A549 (cell line): ENCODE measurements around the gene ACER3. TPM values are rescaled to one million over a fixed set of nuclear protein-coding genes. Genes with fewer than 3 reads are reported as not detected.

ENCODE experiments used
- ATAC-seq, 2 experiments: fragments of 200-7000 bp in 1 of 2; fragments of >200 bp in 1 of 2; cut with Nextera tagmentation in 1 of 2; cut with Tn5 transposase in 1 of 2; 3 replicates each; pipeline versions ENCODE4 v1.8.0 to v1.9.1; 2018 to 2020; ENCODE audit warnings: mild to moderate bottlenecking in 1 of 2, moderate library complexity in 1 of 2
- CTCF ChIA-PET: fragments of 300-600 bp; sonication (Branson Sonifier 250); formaldehyde crosslinking; extraction: SDS; loops from one replicate; lab custom pipeline; 2021; ENCODE audit warnings: antibody characterized with exemption, inconsistent platforms; lab: Yijun Ruan, JAX
- POLR2A ChIA-PET: fragments of 350-600 bp; formaldehyde crosslinking; extraction: SDS; loops from one replicate; lab custom pipeline; 2021; ENCODE audit warnings: antibody characterized with exemption, inconsistent platforms; lab: Yijun Ruan, JAX
- DNase-seq, 2 experiments: peaks; one replicate each; pipeline versions ENCODE4 v3.0.0 to v3.0.0-alpha.2; 2011 to 2016; ENCODE audit warnings: low read depth in 1 of 2, low spot score in 1 of 2
- FAIRE-seq: peaks from 2 replicates; lab custom pipeline; 2011; peaks lifted over from hg19 to GRCh38; lab: Jason Lieb, UNC
- H3K27ac ChIP-seq, 2 experiments: fragments of >200 bp; sonication (Bioruptor Twin); formaldehyde crosslinking; 3 replicates each; pipeline ENCODE4 v1.5.1; 2016 to 2017
- H3K4me1 ChIP-seq: fragments of >200 bp; sonication (Bioruptor Twin); formaldehyde crosslinking; 3 replicates; pipeline ENCODE4 v1.6.1; 2016
- H3K4me2 ChIP-seq: fragments of >200 bp; sonication (Bioruptor Twin); formaldehyde crosslinking; 3 replicates; pipeline ENCODE4 v1.6.1; 2016
- H3K4me3 ChIP-seq: fragments of >200 bp; sonication (Bioruptor Twin); formaldehyde crosslinking; 3 replicates; pipeline ENCODE4 v1.5.1; 2016
- H3K9me3 ChIP-seq: fragments of >200 bp; sonication (Bioruptor Twin); formaldehyde crosslinking; 3 replicates; pipeline ENCODE4 v1.6.1; 2016
- BHLHE40 ChIP-seq: IDR thresholded peaks from 2 replicates; pipeline ENCODE4 v1.6.1; 2012; ENCODE audit warnings: low read depth, low read length, inconsistent platforms
- CBX8 ChIP-seq: fragments of 200-600 bp; sonication (generic); IDR thresholded peaks from 2 replicates; pipeline ENCODE4 v1.6.1; 2016
- CHD2 ChIP-seq: fragments of 150-350 bp; IDR thresholded peaks from 2 replicates; pipeline ENCODE4 v1.6.1; 2014; ENCODE audit warnings: low read length; ENCODE audit not compliant: partially characterized antibody
- E2F6 ChIP-seq: IDR thresholded peaks from 2 replicates; pipeline ENCODE4 v1.6.1; 2012; ENCODE audit warnings: low read depth, borderline replicate concordance
- EHMT2 ChIP-seq: fragments of 200-600 bp; sonication (generic); IDR thresholded peaks from 2 replicates; pipeline ENCODE4 v1.6.1; 2016; ENCODE audit warnings: antibody characterized with exemption, low read depth, mild to moderate bottlenecking, moderate library complexity
- ELK1 ChIP-seq: fragments of 150-350 bp; IDR thresholded peaks from 2 replicates; pipeline ENCODE4 v1.6.1; 2014; ENCODE audit warnings: low read depth, mild to moderate bottlenecking, low read length
- FOSB ChIP-seq: fragments of 250-450 bp; sonication (Bioruptor Pico); IDR thresholded peaks from 2 replicates; pipeline ENCODE4 v1.5.0; 2020; ENCODE audit warnings: mild to moderate bottlenecking, moderate library complexity
- FOSL2 ChIP-seq, 2 experiments: fragments of 450-650 bp in 1 of 2; fragments of >200 bp in 1 of 2; sonication (Bioruptor Twin) in 1 of 2; formaldehyde crosslinking; IDR thresholded peaks; 2 replicates each; pipeline versions ENCODE4 v1.5.0 to v1.6.1; 2016 to 2020; ENCODE audit warnings: mild to moderate bottlenecking in 1 of 2, moderate library complexity in 1 of 2
- HOXA7 ChIP-seq: fragments of 250-450 bp; sonication (Bioruptor Pico); IDR thresholded peaks from 2 replicates; pipeline ENCODE4 v1.5.0; 2020; ENCODE audit warnings: mild to moderate bottlenecking, moderate library complexity
- HOXB5 ChIP-seq: fragments of 250-450 bp; sonication (Bioruptor Pico); IDR thresholded peaks from 2 replicates; pipeline ENCODE4 v1.5.0; 2020; ENCODE audit warnings: mild to moderate bottlenecking, moderate library complexity
- JUN ChIP-seq, 2 experiments: fragments of >200 bp; sonication (Bioruptor Twin); formaldehyde crosslinking; IDR thresholded peaks; 2 replicates in 1 of 2; 3 replicates in 1 of 2; pipeline ENCODE4 v1.6.1; 2016 to 2017
- JUNB ChIP-seq: fragments of >200 bp; sonication (Bioruptor Twin); formaldehyde crosslinking; IDR thresholded peaks from 2 replicates; pipeline ENCODE4 v1.6.1; 2016
- MAX ChIP-seq: IDR thresholded peaks from 2 replicates; pipeline ENCODE4 v1.6.1; 2012
- MYC ChIP-seq: IDR thresholded peaks from 2 replicates; pipeline ENCODE4 v1.6.1; 2012; ENCODE audit warnings: mild to moderate bottlenecking, inconsistent platforms, low read length, improper control_type of control experiment, borderline replicate concordance
- NR3C1 ChIP-seq: fragments of >200 bp; sonication (Bioruptor Twin); formaldehyde crosslinking; IDR thresholded peaks from 3 replicates; pipeline ENCODE4 v1.6.1; 2017
- PHF8 ChIP-seq: fragments of 200-600 bp; sonication (generic); IDR thresholded peaks from 2 replicates; pipeline ENCODE4 v1.6.1; 2016; ENCODE audit warnings: low read depth, mild to moderate bottlenecking, antibody characterized with exemption, moderate library complexity, borderline replicate concordance
- POLR2A ChIP-seq: IDR thresholded peaks from 2 replicates; pipeline ENCODE4 v1.6.1; 2012; ENCODE audit warnings: mild to moderate bottlenecking, low read length
- RNF2 ChIP-seq: fragments of 200-600 bp; sonication (generic); IDR thresholded peaks from 2 replicates; pipeline ENCODE4 v1.6.1; 2016; ENCODE audit warnings: low read depth, mild to moderate bottlenecking, antibody characterized with exemption, moderate library complexity, borderline replicate concordance
- SREBF2 ChIP-seq: fragments of 450-650 bp; IDR thresholded peaks from 2 replicates; pipeline ENCODE4 v1.6.1; 2014; ENCODE audit warnings: mild to moderate bottlenecking, moderate library complexity
- ZFP36 ChIP-seq: fragments of 450-650 bp; IDR thresholded peaks from 2 replicates; pipeline ENCODE4 v1.6.1; 2014; ENCODE audit warnings: borderline replicate concordance; ENCODE audit not compliant: partially characterized antibody
- ZSCAN20 ChIP-seq: fragments of 250-450 bp; sonication (Bioruptor Pico); IDR thresholded peaks from 2 replicates; pipeline ENCODE4 v1.8.0; 2022; ENCODE audit warnings: mild to moderate bottlenecking, moderate library complexity
- WGBS: methylation state at CpG from one replicate; pipeline ENCODE4 v1.1.6; 2017; ENCODE audit errors: missing lambda C conversion rate; 5-methylcytosine and 5-hydroxymethylcytosine counted together
- polyA plus RNA-seq, 4 experiments: library from polyadenylated mRNA; depleted of rRNA in 3 of 4; stranded (reverse); fragments of >200 nt; fragmentation: RNase III in 1 of 4; extraction: RNeasy Plus Mini Kit Qiagen cat#74134 plus additional on column Dnase treatment in 1 of 4; gene quantifications; 2 replicates in 3 of 4; 3 replicates in 1 of 4; pipeline ENCODE4 v1.2.3, GENCODE V29; 2011 to 2017
- TF ChIP-seq, protein P1 (sequence below): IDR thresholded peaks from 2 replicates; pipeline ENCODE4 v1.6.1; 2012
- TF ChIP-seq, protein P2 (sequence below): fragments of 250-450 bp; sonication (Bioruptor Pico); IDR thresholded peaks from 2 replicates; pipeline ENCODE4 v1.5.0; 2021; ENCODE audit warnings: mild to moderate bottlenecking, moderate library complexity, borderline replicate concordance

ACER3 gene
- polyA plus RNA-seq, 2 of the 4 experiments (the other 2 are of a cell fraction), result 16.0 to 46.6 TPM

- H3K9me3 ChIP-seq, result peaks cover 5% of the 10 kb centered on the region; the same call in 2 of the 3 replicates
- H3K4me1 ChIP-seq, result no peaks in the 10 kb centered on the region
- TF ChIP-seq E2F6 (no peak), MAX (no peak), FOSL2 (IDR thresholded peaks at IDR 0.05) (no peak), FOSL2 (CRISPR knock-in tag; IDR thresholded peaks at IDR 0.05) (no peak), SREBF2 (no peak), HOXA7 (CRISPR knock-in tag) (no peak), HOXB5 (no peak), JUN (IDR thresholded peaks at IDR 0.05) (no peak), EHMT2 (no peak), PHF8 (no peak), RNF2 (no peak), NR3C1 (no peak)
- TF ChIP-seq, protein P1, sequence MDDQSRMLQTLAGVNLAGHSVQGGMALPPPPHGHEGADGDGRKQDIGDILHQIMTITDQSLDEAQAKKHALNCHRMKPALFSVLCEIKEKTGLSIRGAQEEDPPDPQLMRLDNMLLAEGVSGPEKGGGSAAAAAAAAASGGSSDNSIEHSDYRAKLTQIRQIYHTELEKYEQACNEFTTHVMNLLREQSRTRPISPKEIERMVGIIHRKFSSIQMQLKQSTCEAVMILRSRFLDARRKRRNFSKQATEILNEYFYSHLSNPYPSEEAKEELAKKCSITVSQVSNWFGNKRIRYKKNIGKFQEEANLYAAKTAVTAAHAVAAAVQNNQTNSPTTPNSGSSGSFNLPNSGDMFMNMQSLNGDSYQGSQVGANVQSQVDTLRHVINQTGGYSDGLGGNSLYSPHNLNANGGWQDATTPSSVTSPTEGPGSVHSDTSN, result no peak
- ATAC-seq (no peak), DNase-seq (no peak), FAIRE-seq (no peak)
- ChIA-PET POLR2A (no interaction called here), CTCF (interaction anchor here (1.0 to 4.1 kb wide), 2 partner anchors 56 kb away, joined by 4 to 14 read pairs; no protein-coding TSS in a partner anchor)
- H3K27ac ChIP-seq, result no peak overlapping the region
- H3K4me2 ChIP-seq, result no peak overlapping the region
- H3K4me3 ChIP-seq, result no peak overlapping the region
These were observed 114.8 kb downstream of the ACER3 start for GRCh38 chr11:76975513-76975912.

DNA sequence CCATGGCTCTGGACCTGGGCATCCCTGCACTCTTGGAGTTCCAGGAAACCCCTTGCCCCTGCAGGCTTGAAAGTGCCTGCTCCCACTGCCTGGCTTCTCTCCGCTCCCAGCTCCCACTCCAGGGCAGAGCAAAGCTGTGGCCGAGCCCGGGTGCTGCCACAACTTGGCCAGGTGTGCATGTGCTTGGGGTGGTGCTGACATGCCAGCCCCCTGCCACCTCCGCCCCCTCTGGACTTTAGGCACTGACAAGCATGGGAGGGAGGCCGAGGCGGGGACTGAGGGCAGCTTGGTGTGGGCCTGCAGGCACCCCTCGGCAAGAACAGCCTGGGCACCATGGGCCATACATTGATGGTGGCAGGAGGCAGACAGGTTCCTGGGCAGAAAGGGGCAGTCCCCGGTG, 117.1 kb downstream of the ACER3 start:
- Histone ChIP-seq H3K4me1 (no peaks in the 10 kb centered on the region), H3K27ac (no peak overlapping the region), H3K4me2 (no peak overlapping the region), H3K4me3 (no peak overlapping the region), H3K9me3 (no peaks in the 10 kb centered on the region)
- no peak for DNase-seq
- no peak for TF ChIP-seq ZFP36
- no peak for TF ChIP-seq ZSCAN20 (CRISPR knock-in tag)
- no peak for TF ChIP-seq E2F6
- ATAC-seq, result no peak
- FAIRE-seq, result no peak
- ChIA-PET POLR2A (no interaction called here), CTCF (interaction anchor here (4.1 kb wide), 1 partner anchor 58 kb away, joined by 14 read pairs; no protein-coding TSS in a partner anchor)
- 89% methylated on average over 7 of the region's 8 CpGs for WGBS

DNA sequence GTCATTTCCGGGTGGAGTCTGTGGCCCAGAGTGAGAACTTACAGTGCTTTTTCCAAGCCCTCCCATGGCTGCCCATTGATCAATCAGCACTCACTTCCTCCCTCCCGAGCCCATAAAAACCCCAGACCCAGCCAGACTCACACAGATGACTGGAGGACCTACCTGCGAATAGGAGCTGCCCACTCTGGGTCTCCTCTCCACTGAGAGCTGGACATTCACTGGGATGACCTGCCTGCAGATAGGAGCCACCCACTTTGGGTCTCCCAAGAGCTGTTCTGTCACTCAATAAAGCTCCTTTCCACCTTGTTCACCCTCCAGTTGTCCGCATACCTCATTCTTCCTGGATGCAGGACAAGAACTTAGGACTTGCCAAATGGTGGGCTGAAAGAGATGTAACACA, 117.5 kb downstream of the ACER3 start:
- no peaks in the 10 kb centered on the region for H3K9me3 ChIP-seq
- no peak for ATAC-seq
- FAIRE-seq, result no peak
- no peak overlapping the region for H3K4me2 ChIP-seq
- 88% methylated on average over 4 of the region's 4 CpGs for WGBS
- H3K27ac ChIP-seq, result no peak overlapping the region
- no peaks in the 10 kb centered on the region for H3K4me1 ChIP-seq
- ChIA-PET POLR2A (no interaction called here), CTCF (interaction anchor here (1.4 to 4.1 kb wide), 2 partner anchors 19 to 59 kb away, joined by 3 to 14 read pairs; no protein-coding TSS in a partner anchor)
- no peak for DNase-seq
- no peak overlapping the region for H3K4me3 ChIP-seq
- no peak for TF ChIP-seq POLR2A
- TF ChIP-seq, protein P2, sequence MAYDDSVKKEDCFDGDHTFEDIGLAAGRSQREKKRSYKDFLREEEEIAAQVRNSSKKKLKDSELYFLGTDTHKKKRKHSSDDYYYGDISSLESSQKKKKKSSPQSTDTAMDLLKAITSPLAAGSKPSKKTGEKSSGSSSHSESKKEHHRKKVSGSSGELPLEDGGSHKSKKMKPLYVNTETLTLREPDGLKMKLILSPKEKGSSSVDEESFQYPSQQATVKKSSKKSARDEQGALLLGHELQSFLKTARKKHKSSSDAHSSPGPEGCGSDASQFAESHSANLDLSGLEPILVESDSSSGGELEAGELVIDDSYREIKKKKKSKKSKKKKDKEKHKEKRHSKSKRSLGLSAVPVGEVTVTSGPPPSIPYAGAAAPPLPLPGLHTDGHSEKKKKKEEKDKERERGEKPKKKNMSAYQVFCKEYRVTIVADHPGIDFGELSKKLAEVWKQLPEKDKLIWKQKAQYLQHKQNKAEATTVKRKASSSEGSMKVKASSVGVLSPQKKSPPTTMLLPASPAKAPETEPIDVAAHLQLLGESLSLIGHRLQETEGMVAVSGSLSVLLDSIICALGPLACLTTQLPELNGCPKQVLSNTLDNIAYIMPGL (CRISPR knock-in tag), result no peak
- no peak for TF ChIP-seq CBX8
- TF ChIP-seq ELK1, result no peak
- TF ChIP-seq, protein P1, result no peak
- TF ChIP-seq HOXA7 (CRISPR knock-in tag), result no peak
- TF ChIP-seq FOSB (CRISPR knock-in tag), result no peak
- no peak for TF ChIP-seq CHD2
- no peak for TF ChIP-seq JUNB
- no peak for TF ChIP-seq MYC
- no peak for TF ChIP-seq ZFP36
- TF ChIP-seq BHLHE40, result no peak
